GM12865 (cell line): ENCODE results near the gene MECR.

ENCODE experiments used
- DNase-seq: peaks from one replicate; pipeline ENCODE4 v3.0.0; 2010; ENCODE audit warnings: low read depth
- H3K4me3 ChIP-seq: 2 replicates; pipeline ENCODE4 v1.5.1; 2011; ENCODE audit warnings: mild to moderate bottlenecking, low read depth, low read length, control low read depth
- TF ChIP-seq, protein P1 (sequence below): IDR thresholded peaks from 2 replicates; pipeline ENCODE4 v1.5.1; 2011; ENCODE audit warnings: low read length, control low read depth, low read depth, inconsistent platforms; ENCODE audit not compliant: insufficient read depth; ENCODE audit errors: missing control alignments

MECR gene

DNA sequence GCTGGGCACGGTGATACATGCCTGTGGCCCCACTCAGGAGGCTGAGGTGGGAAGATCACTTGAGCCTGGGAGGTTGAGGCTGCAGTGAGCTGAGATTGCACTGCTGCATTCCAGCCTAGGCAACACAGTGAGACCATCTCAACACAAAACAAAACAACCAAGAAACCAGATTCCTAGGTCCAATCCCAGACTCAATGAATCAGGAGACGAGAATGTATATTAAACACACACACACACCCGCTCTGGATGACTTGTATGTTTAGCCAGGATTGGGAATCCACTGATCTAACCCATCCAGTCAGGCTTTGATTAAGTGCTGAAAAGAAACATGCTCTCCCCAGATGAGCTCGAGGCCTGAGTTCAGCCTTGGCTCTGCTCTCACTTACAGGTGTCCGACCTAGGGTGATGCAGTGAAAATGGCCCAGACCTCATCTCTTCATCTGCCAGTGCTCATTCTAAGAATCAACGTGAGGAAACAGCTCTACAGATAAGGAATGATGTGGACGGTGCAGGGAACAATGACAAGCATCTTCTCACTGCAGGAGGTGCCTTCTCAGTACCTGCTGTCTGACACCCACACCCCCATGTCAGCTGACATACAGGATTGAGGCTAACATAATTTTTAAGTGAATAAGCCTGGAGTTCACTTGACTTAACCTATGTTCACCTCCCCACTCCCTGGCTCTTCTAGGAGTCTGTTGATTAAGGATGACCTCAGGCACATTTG is 33.7 kb downstream of the MECR start:
- TF ChIP-seq, protein P1, sequence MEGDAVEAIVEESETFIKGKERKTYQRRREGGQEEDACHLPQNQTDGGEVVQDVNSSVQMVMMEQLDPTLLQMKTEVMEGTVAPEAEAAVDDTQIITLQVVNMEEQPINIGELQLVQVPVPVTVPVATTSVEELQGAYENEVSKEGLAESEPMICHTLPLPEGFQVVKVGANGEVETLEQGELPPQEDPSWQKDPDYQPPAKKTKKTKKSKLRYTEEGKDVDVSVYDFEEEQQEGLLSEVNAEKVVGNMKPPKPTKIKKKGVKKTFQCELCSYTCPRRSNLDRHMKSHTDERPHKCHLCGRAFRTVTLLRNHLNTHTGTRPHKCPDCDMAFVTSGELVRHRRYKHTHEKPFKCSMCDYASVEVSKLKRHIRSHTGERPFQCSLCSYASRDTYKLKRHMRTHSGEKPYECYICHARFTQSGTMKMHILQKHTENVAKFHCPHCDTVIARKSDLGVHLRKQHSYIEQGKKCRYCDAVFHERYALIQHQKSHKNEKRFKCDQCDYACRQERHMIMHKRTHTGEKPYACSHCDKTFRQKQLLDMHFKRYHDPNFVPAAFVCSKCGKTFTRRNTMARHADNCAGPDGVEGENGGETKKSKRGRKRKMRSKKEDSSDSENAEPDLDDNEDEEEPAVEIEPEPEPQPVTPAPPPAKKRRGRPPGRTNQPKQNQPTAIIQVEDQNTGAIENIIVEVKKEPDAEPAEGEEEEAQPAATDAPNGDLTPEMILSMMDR = no peak
- no peak overlapping the region for H3K4me3 ChIP-seq
- DNase-seq = no peak

DNA sequence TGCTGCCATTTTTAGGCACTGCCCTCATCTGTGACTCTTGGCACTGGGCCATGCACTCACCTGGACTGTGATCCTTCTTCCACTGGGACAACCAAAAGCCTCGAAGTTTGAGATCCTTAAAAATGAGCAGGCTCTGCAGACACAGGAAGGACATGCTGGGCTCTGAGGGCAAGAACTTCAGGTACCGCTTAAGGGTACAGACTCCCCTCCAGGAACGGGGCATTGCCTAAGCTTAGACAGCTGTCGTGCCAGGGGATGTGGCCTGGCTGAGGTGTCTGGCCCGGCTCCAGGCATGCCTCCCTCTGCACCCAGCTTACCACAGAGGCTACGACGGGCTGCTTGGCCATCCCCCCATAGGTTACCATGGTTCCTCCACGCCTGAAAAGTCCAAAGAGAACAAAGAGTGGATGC is 34.8 kb downstream of the MECR start:
- no peak for DNase-seq
- TF ChIP-seq, protein P1 = no peak

DNA sequence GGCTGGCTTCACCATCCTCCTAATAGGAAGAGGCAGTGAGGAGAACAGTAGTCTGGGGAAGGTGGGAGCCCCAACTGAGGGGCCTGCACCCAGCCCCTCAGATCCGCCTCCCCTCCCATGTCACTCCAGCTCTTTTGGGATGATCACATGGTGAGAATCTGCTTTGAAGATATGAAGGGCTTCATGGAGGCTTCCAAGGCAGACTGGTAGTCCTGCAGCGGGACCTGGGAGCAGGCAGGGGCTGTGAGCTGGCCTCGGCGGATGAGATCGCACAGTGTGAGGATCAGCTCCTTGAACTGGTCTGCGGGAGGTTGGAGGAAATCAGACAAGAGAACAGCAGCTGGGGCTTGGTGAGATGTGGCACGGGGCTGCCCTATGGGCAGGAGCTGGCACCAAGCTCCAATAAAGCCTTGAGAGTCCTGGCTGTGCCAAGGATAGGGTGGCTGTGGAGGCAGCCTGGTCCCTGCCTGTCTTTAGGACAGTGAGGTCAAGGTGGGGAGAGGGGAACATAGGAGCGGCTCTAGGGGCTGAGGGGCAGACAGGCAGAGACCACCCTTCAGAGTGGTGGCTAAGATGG is 36.8 kb downstream of the MECR start:
- DNase-seq = no peak
- H3K4me3 ChIP-seq = no peak overlapping the region
- TF ChIP-seq, protein P1 = no peak

More for the DNA sequence above, 34.8 kb downstream of the MECR start:
- H3K4me3 ChIP-seq = no peak overlapping the region

DNA sequence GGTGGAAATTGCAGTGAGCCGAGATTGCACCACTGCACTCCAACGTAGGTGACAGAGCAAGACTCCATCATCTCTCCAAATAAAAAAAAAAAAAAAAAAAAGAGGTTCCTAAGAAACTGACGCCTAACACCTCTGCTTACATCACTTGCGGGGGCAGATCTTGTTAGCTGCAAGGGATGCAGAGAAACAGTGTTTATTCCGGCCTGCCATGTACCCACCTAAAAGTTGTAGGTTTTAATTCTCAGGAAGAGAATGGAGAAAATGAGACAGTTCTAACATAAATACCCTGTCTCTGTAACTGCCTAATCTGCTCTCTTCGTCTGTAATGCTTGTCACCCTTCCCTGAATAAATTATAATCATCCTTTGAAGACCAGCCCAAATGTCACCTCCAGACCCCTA is 40.0 kb downstream of the MECR start:
- no peak overlapping the region for H3K4me3 ChIP-seq
- TF ChIP-seq, protein P1 = no peak

DNA sequence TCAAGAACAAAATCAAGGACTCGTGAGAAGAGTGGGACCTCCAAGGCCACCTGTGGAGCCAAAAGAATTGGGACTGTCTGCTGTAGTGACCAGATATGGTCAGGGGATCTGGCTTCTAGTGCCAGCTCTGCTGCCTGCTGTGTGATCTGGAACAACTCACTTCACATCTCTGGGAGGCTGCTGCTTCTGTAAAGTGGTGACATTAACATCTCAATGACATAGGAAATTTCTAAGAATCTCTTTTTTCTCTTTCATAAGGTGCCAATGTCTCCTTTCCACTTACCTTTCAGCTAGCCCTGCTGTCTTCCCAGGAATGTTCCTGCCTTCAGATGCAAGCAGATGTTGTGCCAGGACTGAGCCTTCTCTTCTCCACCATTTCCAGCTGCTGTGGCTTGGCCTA is 44.0 kb downstream of the MECR start:
- TF ChIP-seq, protein P1 = no peak
- no peak overlapping the region for H3K4me3 ChIP-seq
- no peak for DNase-seq

More for the DNA sequence above, 40.0 kb downstream of the MECR start:
- DNase-seq = no peak

DNA sequence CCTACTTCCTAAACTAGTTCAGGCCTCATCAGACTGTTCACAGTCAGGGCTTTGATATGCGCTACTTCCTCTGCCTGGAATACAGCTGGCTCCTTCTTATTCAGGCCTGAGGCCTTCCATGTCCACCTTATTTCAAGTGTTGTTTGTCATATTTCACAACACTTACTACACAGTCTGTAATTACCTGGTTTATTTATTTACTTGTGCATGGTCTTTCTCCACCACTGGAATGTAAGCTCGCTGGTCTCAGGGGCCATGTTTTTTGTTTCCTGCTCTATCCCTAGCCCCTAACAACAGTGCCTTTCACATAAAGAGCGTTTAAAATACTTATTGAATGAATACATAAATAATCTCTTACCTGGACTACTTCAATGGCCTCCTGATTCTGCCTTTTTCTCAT is 44.5 kb downstream of the MECR start:
- no peak overlapping the region for H3K4me3 ChIP-seq
- DNase-seq = no peak
- TF ChIP-seq, protein P1 = no peak
